ENCODE data around the gene ZNF195.
"Not testable (repeated sequence)": the region's sequence is repeated elsewhere in the genome, so short reads cannot be mapped to it uniquely, and the experiment has no call there.

GRCh38 chr11:3404076-3404925 lies 25.4 kb upstream of the ZNF195 start:
- not testable (repeated sequence) for TF ChIP-seq YY1 (IDR thresholded peaks at IDR 0.05; ENCODE audit: insufficient read depth, insufficient read length); SUZ12 (IDR thresholded peaks at IDR 0.05; ENCODE audit: extremely low read depth, insufficient read depth, insufficient read length)
